Dedifferentiated amniotic fluid mesenchymal stem cell (primary cell): ENCODE measurements around the gene C21orf91.

Experiments
- DNase-seq: peaks from one replicate; pipeline ENCODE4 v3.0.0-alpha.2; 2016; ENCODE audit errors: extremely low spot score

The C21orf91 gene

GRCh38 chr21:17819114-17819876, at the start of gene C21orf91:
Gene C21orf91 (minus strand): TSS chr21:17819356. CDS start chr21:17818318, 1,038 bp downstream.
- peak; percentile 86 for DNase-seq

GRCh38 chr21:17866590-17866989, 47.4 kb upstream of the C21orf91 start:
- no peak for DNase-seq

GRCh38 chr21:17859661-17860060, 40.5 kb upstream of the C21orf91 start:
- no peak for DNase-seq

- no peak for DNase-seq
Measured at GRCh38 chr21:17858747-17859146, 39.6 kb upstream of the C21orf91 start.

GRCh38 chr21:17854745-17855144, 35.6 kb upstream of the C21orf91 start:
- no peak for DNase-seq

GRCh38 chr21:17853393-17854275, 34.5 kb upstream of the C21orf91 start:
- DNase-seq: no peak

- DNase-seq: peak; percentile 78
Measured at GRCh38 chr21:17848228-17848627, 29.1 kb upstream of the C21orf91 start.

- no peak for DNase-seq
Measured at GRCh38 chr21:17841103-17841502, 21.9 kb upstream of the C21orf91 start.

- no peak for DNase-seq
Measured at GRCh38 chr21:17834639-17835354, 15.6 kb upstream of the C21orf91 start.

GRCh38 chr21:17829472-17829871, 10.3 kb upstream of the C21orf91 start:
- DNase-seq: peak; percentile 28

- DNase-seq: peak; percentile 46
Measured at GRCh38 chr21:17828223-17828622, 9.1 kb upstream of the C21orf91 start.

- DNase-seq: no peak
Measured at GRCh38 chr21:17823846-17824245, 4.7 kb upstream of the C21orf91 start.

- no peak for DNase-seq
Measured at GRCh38 chr21:17821121-17821520, 2.0 kb upstream of the C21orf91 start.

GRCh38 chr21:17819877-17820229, 697 bp upstream of the C21orf91 start:
- DNase-seq: no peak

- no peak for DNase-seq
Measured at GRCh38 chr21:17818186-17819113, 706 bp downstream of the C21orf91 start.

GRCh38 chr21:17813353-17813752, 5.8 kb downstream of the C21orf91 start:
- DNase-seq: no peak

GRCh38 chr21:17805966-17806365, 13.2 kb downstream of the C21orf91 start:
- no peak for DNase-seq

GRCh38 chr21:17803536-17803935, 15.6 kb downstream of the C21orf91 start:
- DNase-seq: no peak

GRCh38 chr21:17802572-17802971, 16.6 kb downstream of the C21orf91 start:
- DNase-seq: no peak

GRCh38 chr21:17799414-17800164, 19.6 kb downstream of the C21orf91 start:
- no peak for DNase-seq
